Thoracic aorta (tissue), 2 donors: Measurements from ENCODE around the gene POU2AF3. TPM values are rescaled to one million over a fixed set of nuclear protein-coding genes. Genes with fewer than 3 reads are reported as not detected.
"Not testable (repeated sequence)": the region's sequence is repeated elsewhere in the genome, so short reads cannot be mapped to it uniquely, and the experiment has no call there.

Experiments used
- ATAC-seq: fragments of 150-250 bp; one replicate; pipeline ENCODE4 v1.8.0; 2017; ENCODE audit warnings: low read depth; ENCODE audit not compliant: insufficient number of reproducible peaks, low FRiP score
- DNase-seq: peaks from one replicate; pipeline ENCODE4 v3.0.0-alpha.2; 2020; ENCODE audit warnings: low spot score
- H3K27ac ChIP-seq, 2 donors: fragments of 200-600 bp; sonication (generic); 1 replicate in 1 of 2; 2 replicates in 1 of 2; pipeline ENCODE4 v1.5.1; 2016; ENCODE audit warnings: mild to moderate bottlenecking in 2 of 2, moderate library complexity in 2 of 2
- H3K27me3 ChIP-seq: fragments of 200-600 bp; sonication (generic); replicated peaks from 2 replicates; pipeline ENCODE4 v1.6.0; 2016; ENCODE audit warnings: mild to moderate bottlenecking; ENCODE audit not compliant: insufficient read depth
- H3K36me3 ChIP-seq: fragments of 200-600 bp; sonication (generic); one replicate; pipeline ENCODE4 v1.5.1; 2016
- H3K4me1 ChIP-seq, 2 donors: fragments of 200-600 bp; sonication (generic); 1 replicate in 1 of 2; 2 replicates in 1 of 2; pipeline versions ENCODE4 v1.5.1 to v1.6.0; 2016; ENCODE audit warnings: low read depth in 2 of 2, mild to moderate bottlenecking in 1 of 2; ENCODE audit not compliant: control insufficient read depth in 1 of 2
- H3K4me3 ChIP-seq: fragments of 200-600 bp; sonication (generic); 2 replicates; pipeline ENCODE4 v1.5.1; 2016; ENCODE audit warnings: mild to moderate bottlenecking
- H3K9me3 ChIP-seq: fragments of 200-600 bp; sonication (generic); 2 replicates; pipeline ENCODE4 v1.5.1; 2016
- CTCF ChIP-seq: fragments of 200-600 bp; sonication (generic); IDR thresholded peaks from one replicate; pipeline ENCODE4 v1.5.1; 2019; ENCODE audit warnings: antibody characterized with exemption
- total RNA-seq, 2 donors: library from RNA; depleted of rRNA; stranded (reverse); fragments of >200 nt; gene quantifications; one replicate each; pipeline versions ENCODE4 v1.1.0 to v1.2.3, GENCODE V29; 2016

Gene POU2AF3
- total RNA-seq, 2 donors from 2014 or later = 1.7 TPM; not detected in 1

DNA sequence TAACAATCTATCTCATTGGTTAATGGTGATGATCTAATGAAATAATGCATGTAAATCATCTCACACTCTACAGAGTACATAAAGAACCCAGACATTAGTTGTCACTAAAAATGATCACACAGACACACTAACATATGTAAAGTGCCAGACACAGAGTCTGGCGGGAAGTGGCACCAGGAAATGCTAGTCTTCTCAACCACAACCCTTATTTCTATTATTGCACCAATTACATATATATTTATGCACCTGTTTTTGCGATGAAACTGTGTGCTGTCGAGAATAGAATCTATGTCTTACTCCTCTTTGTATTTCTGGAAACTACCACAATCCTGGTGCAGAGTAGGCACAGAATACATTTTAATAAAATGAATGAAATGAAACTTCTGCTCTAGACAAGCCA lies 25.9 kb upstream of the POU2AF3 start:
- Histone ChIP-seq H3K27me3 (no peaks in the 10 kb centered on the region), H3K9me3 (no peaks in the 10 kb centered on the region), H3K27ac (no peak overlapping the region), H3K4me3 (no peak overlapping the region), H3K36me3 (no peaks in the 10 kb centered on the region), H3K4me1 (peaks cover 7 to 9% of the 10 kb centered on the region in 2 donors)
- DNase-seq = no peak
- no peak for ATAC-seq
- no peak for TF ChIP-seq CTCF

DNA sequence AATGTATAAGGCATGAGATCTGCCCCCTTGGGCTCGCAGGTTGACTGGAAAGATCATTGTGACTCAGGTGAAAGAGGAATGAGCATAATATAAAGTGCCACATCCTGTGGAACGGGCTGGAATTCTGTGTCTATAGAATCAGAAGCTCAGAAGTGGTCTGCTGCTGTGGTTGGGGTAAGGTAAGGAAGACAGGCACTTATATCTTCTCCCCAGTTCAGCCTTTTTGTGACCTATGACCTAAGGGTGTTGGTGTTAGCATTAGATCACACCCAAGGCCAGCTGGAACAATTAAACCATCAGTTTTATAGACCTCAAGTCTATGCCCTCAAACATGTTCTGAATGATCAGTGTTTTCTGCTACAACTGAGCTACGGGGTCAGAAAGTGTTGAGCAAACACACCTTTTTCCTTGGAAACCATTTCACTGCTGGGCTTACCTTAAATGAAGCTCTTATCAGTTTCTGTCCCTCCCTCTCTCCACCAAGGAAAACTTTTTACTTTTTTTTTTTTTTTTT lies 15.7 kb upstream of the POU2AF3 start:
- Histone ChIP-seq H3K9me3 (no peaks in the 10 kb centered on the region), H3K4me3 (no peak overlapping the region), H3K36me3 (no peaks in the 10 kb centered on the region), H3K27me3 (no peaks in the 10 kb centered on the region), H3K4me1 (no peaks in the 10 kb centered on the region), H3K27ac (no peak overlapping the region)
- no peak for ATAC-seq
- no peak for TF ChIP-seq CTCF
- no peak for DNase-seq

DNA sequence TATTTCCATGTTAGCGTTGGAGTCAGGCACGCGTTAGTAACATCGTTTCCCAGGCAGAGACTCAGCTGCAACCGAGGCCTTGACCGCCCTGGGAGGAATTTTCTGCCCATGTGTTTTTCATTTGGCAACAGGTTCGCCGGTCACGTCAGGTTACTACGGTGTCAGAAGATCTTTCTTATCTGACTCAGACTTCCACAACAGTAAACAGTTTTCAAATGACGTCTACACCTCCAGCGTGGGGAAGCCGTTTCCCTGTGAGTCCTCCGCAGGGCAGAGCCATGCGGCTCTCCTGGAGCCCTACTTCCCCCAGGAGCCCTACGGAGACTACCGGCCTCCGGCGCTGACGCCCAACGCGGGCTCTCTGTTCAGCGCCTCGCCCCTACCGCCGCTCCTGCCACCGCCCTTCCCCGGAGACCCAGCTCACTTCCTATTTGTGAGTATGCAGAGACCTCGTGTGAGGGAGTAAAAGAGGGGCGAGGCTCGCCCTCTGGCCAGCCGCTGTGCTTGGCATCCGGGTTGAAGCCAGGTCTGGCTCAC lies 14.3 kb upstream of the POU2AF3 start:
- TF ChIP-seq CTCF = no peak
- Histone ChIP-seq H3K4me1 (no peaks in the 10 kb centered on the region), H3K9me3 (no peaks in the 10 kb centered on the region), H3K4me3 (no peak overlapping the region), H3K27ac (no peak overlapping the region), H3K27me3 (no peaks in the 10 kb centered on the region), H3K36me3 (no peaks in the 10 kb centered on the region)
- no peak for DNase-seq
- ATAC-seq = no peak

DNA sequence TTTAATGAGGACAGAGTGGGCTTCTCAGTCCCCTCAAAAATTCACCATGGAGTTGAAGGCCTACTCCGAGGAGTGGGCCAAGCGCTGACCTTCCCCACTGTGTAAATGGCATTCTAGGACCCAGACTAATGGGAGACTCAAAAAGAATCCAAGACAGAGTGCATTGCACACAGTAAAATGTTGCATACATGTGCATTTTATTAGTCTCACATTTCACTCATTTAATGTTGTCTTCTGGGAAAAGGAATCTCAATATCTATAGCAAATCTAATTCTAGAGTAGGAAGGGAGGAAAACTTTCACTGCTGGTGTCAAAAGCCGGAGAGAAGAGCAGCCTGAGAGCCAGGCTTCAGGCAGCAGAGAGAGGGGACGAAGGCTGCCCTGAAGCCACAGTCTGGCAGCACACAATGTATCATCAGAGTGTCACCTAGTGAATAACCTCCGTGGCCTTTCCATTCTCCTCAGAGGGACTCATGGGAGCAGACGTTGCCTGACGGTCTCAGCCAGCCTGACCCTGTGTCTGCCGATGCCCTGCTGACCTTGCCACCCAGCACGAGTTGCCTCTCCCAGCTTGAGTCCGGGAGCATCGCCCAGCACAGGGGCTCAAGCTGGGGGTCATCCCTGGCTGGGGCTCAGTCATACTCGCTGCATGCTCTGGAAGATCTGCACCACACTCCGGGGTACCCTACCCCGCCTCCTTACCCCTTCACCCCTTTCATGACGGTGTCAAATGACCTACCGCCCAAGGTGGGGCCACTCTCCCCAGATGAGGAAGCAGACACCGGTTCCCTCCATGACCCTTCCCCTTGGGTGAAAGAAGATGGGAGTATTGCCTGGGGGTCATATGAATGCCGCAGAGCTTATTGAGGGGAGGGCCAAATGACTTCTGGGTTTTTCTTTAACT lies 12.9 kb upstream of the POU2AF3 start:
- Histone ChIP-seq H3K27me3 (no peaks in the 10 kb centered on the region), H3K9me3 (no peaks in the 10 kb centered on the region), H3K4me1 (no peaks in the 10 kb centered on the region), H3K27ac (no peak overlapping the region), H3K4me3 (no peak overlapping the region), H3K36me3 (no peaks in the 10 kb centered on the region)
- no peak for TF ChIP-seq CTCF
- ATAC-seq (no peak), DNase-seq (no peak)

- no peak for ATAC-seq
- Histone ChIP-seq H3K27me3 (no peaks in the 10 kb centered on the region), H3K4me1 (no peaks in the 10 kb centered on the region), H3K9me3 (no peaks in the 10 kb centered on the region), H3K4me3 (no peak overlapping the region), H3K27ac (no peak overlapping the region), H3K36me3 (no peaks in the 10 kb centered on the region)
- no peak for TF ChIP-seq CTCF
- no peak for DNase-seq
Measured at GRCh38 chr11:111291764-111292163, 6.6 kb upstream of the POU2AF3 start.

- H3K36me3 ChIP-seq, H3K27me3 ChIP-seq, DNase-seq, H3K4me1 ChIP-seq, H3K27ac ChIP-seq, H3K9me3 ChIP-seq, ATAC-seq, H3K4me3 ChIP-seq: not testable (repeated sequence)
Measured at GRCh38 chr11:111292408-111292807, 5.9 kb upstream of the POU2AF3 start.
